Left lobe of liver (tissue), 2 donors: ENCODE data around the gene DOCK2. TPM values are rescaled to one million over a fixed set of nuclear protein-coding genes. Genes with fewer than 3 reads are reported as not detected.

Experiments
- ATAC-seq: fragments of 200-7000 bp; cut with Tn5 transposase; one replicate; pipeline ENCODE4 v1.9.1; 2020; ENCODE audit warnings: mild to moderate bottlenecking, moderate library complexity
- DNase-seq: peaks from one replicate; pipeline ENCODE4 v3.0.0-alpha.2; 2020; ENCODE audit warnings: low spot score
- total RNA-seq: library from RNA; stranded (reverse); gene quantifications from one replicate; pipeline ENCODE4 v1.2.1, GENCODE V29; 2021
- donor health status: DM: no; HTN: no; CAD: no; lungs with moderate emphysema.
- donor health status: DM: no; HTN: yes; CAD: no.

The DOCK2 gene
- total RNA-seq, 1 donor from 2014 or later, result 4.1 TPM

- no peak for DNase-seq
- ATAC-seq, result no peak
Measured at GRCh38 chr5:169778622-169779596, 141.8 kb downstream of the DOCK2 start.

- no peak for ATAC-seq
- no peak for DNase-seq
Measured at GRCh38 chr5:169781420-169782345, 144.6 kb downstream of the DOCK2 start.

- ATAC-seq (no peak), DNase-seq (no peak)
Measured at GRCh38 chr5:169785771-169786618, 148.9 kb downstream of the DOCK2 start.

GRCh38 chr5:169788168-169788567 lies 151.1 kb downstream of the DOCK2 start:
- ATAC-seq (no peak), DNase-seq (no peak)

- ATAC-seq (no peak), DNase-seq (no peak)
Measured at GRCh38 chr5:169789417-169789940, 152.4 kb downstream of the DOCK2 start.

GRCh38 chr5:169791251-169791650 lies 154.2 kb downstream of the DOCK2 start:
- no peak for ATAC-seq
- no peak for DNase-seq

- DNase-seq (no peak), ATAC-seq (no peak)
Measured at GRCh38 chr5:169795338-169795737, 158.3 kb downstream of the DOCK2 start.

- ATAC-seq (no peak), DNase-seq (no peak)
Measured at GRCh38 chr5:169796731-169797130, 159.7 kb downstream of the DOCK2 start.

- ATAC-seq (no peak), DNase-seq (no peak)
Measured at GRCh38 chr5:169797577-169797976, 160.5 kb downstream of the DOCK2 start.

- DNase-seq, result no peak
- ATAC-seq, result no peak
Measured at GRCh38 chr5:169798438-169798837, 161.4 kb downstream of the DOCK2 start.

GRCh38 chr5:169798906-169799660 lies 162.0 kb downstream of the DOCK2 start:
- no peak for ATAC-seq

GRCh38 chr5:169801324-169801777 lies 164.3 kb downstream of the DOCK2 start:
- ATAC-seq, result no peak

More at GRCh38 chr5:169798906-169799660, 162.0 kb downstream of the DOCK2 start:
- no peak for DNase-seq

GRCh38 chr5:169801781-169802180 lies 164.7 kb downstream of the DOCK2 start:
- DNase-seq (no peak), ATAC-seq (no peak)

More at GRCh38 chr5:169801324-169801777, 164.3 kb downstream of the DOCK2 start:
- DNase-seq, result no peak

- ATAC-seq, result no peak
- no peak for DNase-seq
Measured at GRCh38 chr5:169803077-169803981, 166.3 kb downstream of the DOCK2 start.

GRCh38 chr5:169804861-169805260 lies 167.8 kb downstream of the DOCK2 start:
- ATAC-seq (no peak), DNase-seq (no peak)

GRCh38 chr5:169805527-169805934 lies 168.5 kb downstream of the DOCK2 start:
- DNase-seq, result no peak
- ATAC-seq, result no peak

GRCh38 chr5:169805937-169806700 lies 169.0 kb downstream of the DOCK2 start:
- DNase-seq, result no peak
- ATAC-seq, result no peak
